Spleen (tissue), 11 donors: ENCODE results near the gene BCAR3. TPM values are rescaled to one million over a fixed set of nuclear protein-coding genes. Genes with fewer than 3 reads are reported as not detected.

Experiments used
- DNase-seq: peaks from one replicate; pipeline ENCODE4 v3.0.0-alpha.2; 2020
- H3K27ac ChIP-seq, 8 donors: fragments of 200-600 bp; sonication (generic) in 7 of 8; 1 replicate in 4 of 8; 2 replicates in 4 of 8; pipeline versions ENCODE4 v1.5.0 to v1.8.0; 2016 to 2021; ENCODE audit warnings: inconsistent platforms in 4 of 8, mild to moderate bottlenecking in 4 of 8, moderate library complexity in 1 of 8
- H3K27me3 ChIP-seq, 7 donors: fragments of 200-600 bp; sonication (generic) in 6 of 7; replicated peaks in 1 of 7; 1 replicate in 4 of 7; 2 replicates in 3 of 7; pipeline versions ENCODE4 v1.5.0 to v1.8.0; 2016 to 2021; ENCODE audit warnings: inconsistent platforms in 3 of 7, mild to moderate bottlenecking in 1 of 7
- H3K36me3 ChIP-seq, 6 donors: fragments of 200-600 bp; sonication (generic) in 5 of 6; 1 replicate in 4 of 6; 2 replicates in 2 of 6; pipeline versions ENCODE4 v1.5.0 to v1.8.0; 2016 to 2021; ENCODE audit warnings: inconsistent platforms in 2 of 6
- H3K4me1 ChIP-seq, 6 donors: fragments of 200-600 bp; sonication (generic) in 5 of 6; 1 replicate in 3 of 6; 2 replicates in 3 of 6; pipeline versions ENCODE4 v1.5.0 to v1.8.0; 2016 to 2021; ENCODE audit warnings: inconsistent platforms in 3 of 6
- H3K4me3 ChIP-seq, 8 donors: fragments of 200-600 bp; sonication (generic) in 7 of 8; 1 replicate in 4 of 8; 2 replicates in 4 of 8; pipeline versions ENCODE4 v1.5.0 to v1.8.0; 2016 to 2021; ENCODE audit warnings: inconsistent platforms in 4 of 8, mild to moderate bottlenecking in 4 of 8, moderate library complexity in 2 of 8
- H3K9me3 ChIP-seq, 8 donors: fragments of 200-600 bp; sonication (generic) in 7 of 8; 1 replicate in 4 of 8; 2 replicates in 4 of 8; pipeline versions ENCODE4 v1.5.0 to v1.8.0; 2016 to 2021; ENCODE audit warnings: inconsistent platforms in 4 of 8
- CTCF ChIP-seq, 11 experiments: fragments of 200-600 bp in 7 of 11; fragments of 450-650 bp in 4 of 11; sonication (generic) in 4 of 11; IDR thresholded peaks in 8 of 11; conservative IDR thresholded peaks in 3 of 11; 1 replicate in 7 of 11; 2 replicates in 4 of 11; pipeline versions ENCODE4 v1.4.0 to v1.8.0; 2016 to 2021; ENCODE audit warnings: antibody characterized with exemption in 11 of 11, inconsistent platforms in 4 of 11, mild to moderate bottlenecking in 1 of 11
- POLR2A ChIP-seq, 3 donors: fragments of 450-650 bp; IDR thresholded peaks; one replicate each; pipeline ENCODE4 v1.5.1; 2017; ENCODE audit warnings: antibody characterized with exemption in 3 of 3, mild to moderate bottlenecking in 1 of 3
- POLR2AphosphoS5 ChIP-seq, 3 donors: sonication (generic); formaldehyde crosslinking; IDR thresholded peaks; one replicate each; pipeline ENCODE4 v1.5.1; 2017; ENCODE audit warnings: antibody characterized with exemption in 3 of 3
- WGBS, 5 donors: extraction: QIAGEN DNeasy Blood & Tissue Kit in 3 of 5; methylation state at CpG; one replicate each; pipeline versions ENCODE4 v1.1.5 to v1.1.7; 2013 to 2018; 5-methylcytosine and 5-hydroxymethylcytosine counted together
- intact Hi-C: fragments of 100-400 bp; cut with DNase I; formaldehyde crosslinking; loops from one replicate; pipeline ENCODE4 v1.15.0; 2023; ENCODE audit warnings: low total_unique reads
- polyA plus RNA-seq, 3 donors: library from polyadenylated mRNA; stranded (reverse); fragments of 200-250 nt; gene quantifications; one replicate each; pipeline ENCODE4 v1.2.1, GENCODE V29; 2013
- total RNA-seq, 7 donors: library from RNA; depleted of rRNA in 3 of 7; stranded (reverse); fragments of >200 nt in 3 of 7; fragmentation: NEBNext Ultra II Directional in 4 of 7; extraction: Animal tissue kit (Norgen Biotek cat#: 25700) in 4 of 7; gene quantifications; one replicate each; pipeline versions ENCODE4 v1.1.0 to v1.2.1, GENCODE V29; 2016 to 2021
- donor health status: healthy with polysubstance abuse.
- donor health status: DM: no; HTN: no; CAD: no; lungs with moderate emphysema.
- donor health status: DM: no; HTN: no; CAD: no.
- donor health status: Bipolar disorder and iron deficiency.
- donor health status: healthy.
- donor health status: DM: no; HTN: no; CAD: no.
- donor health status: DM: yes; HTN: yes; CAD: no.

BCAR3 gene
- total and polyA plus RNA-seq, 10 donors = 3.5 to 18.0 (median 11.8) TPM

DNA sequence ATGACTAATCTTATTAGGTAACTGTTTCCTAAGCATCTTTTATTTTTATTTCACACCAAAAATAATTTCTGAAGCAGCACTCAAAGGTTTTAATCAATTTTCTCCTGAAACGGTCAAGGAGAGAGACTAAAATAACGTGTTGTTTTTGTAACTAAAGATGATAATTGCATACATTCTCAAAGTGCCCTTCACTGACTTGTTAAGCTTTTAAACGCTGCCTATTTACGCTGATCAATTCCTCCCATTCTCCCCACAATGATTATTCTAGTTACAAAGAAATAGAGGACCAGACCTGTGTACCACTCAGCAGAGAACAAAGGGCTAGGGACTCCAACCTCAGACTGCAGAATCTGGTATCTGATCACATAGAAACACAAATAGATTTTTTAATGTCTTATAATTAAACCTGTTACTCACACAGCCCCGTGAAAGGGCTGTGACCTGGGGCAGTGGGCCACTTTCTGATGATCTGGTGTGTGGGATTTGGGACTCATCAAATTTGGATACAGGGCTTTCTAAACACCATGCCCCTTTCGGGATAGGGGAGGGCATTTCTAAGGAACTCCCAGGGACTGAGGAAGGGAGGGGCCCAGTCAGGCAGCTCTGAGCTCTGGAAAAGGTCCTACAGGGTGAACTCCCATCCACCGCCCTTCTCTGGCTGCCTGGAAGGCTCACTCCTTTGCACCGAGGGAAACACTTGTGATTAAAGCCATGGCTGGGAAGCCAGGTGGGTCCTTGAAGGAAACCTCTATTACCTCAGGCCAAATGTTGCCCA lies 65.2 kb downstream of the BCAR3 start:
- Histone ChIP-seq H3K27ac (peak overlapping the region in 3 of 8 donors; percentile 7 to 34 (median 23)), H3K4me3 (no peak overlapping the region), H3K27me3 (no peaks in the 10 kb centered on the region), H3K4me1 (peaks cover 0 to 40% (median 24%) of the 10 kb centered on the region in 6 donors), H3K36me3 (no peaks in the 10 kb centered on the region), H3K9me3 (no peaks in the 10 kb centered on the region)
- intact Hi-C loops = no loop called here
- TF ChIP-seq CTCF (IDR thresholded peaks at IDR 0.05 in 8 of 11, conservative IDR thresholded peaks at IDR 0.05 in 3 of 11) = no peak
- TF ChIP-seq POLR2A (IDR thresholded peaks at IDR 0.05) = no peak
- TF ChIP-seq POLR2AphosphoS5 (IDR thresholded peaks at IDR 0.05) = no peak
- 62 to 82% (median 73%) methylated on average over 8 of the region's 8 CpGs for WGBS, 5 donors
- no peak for DNase-seq

DNA sequence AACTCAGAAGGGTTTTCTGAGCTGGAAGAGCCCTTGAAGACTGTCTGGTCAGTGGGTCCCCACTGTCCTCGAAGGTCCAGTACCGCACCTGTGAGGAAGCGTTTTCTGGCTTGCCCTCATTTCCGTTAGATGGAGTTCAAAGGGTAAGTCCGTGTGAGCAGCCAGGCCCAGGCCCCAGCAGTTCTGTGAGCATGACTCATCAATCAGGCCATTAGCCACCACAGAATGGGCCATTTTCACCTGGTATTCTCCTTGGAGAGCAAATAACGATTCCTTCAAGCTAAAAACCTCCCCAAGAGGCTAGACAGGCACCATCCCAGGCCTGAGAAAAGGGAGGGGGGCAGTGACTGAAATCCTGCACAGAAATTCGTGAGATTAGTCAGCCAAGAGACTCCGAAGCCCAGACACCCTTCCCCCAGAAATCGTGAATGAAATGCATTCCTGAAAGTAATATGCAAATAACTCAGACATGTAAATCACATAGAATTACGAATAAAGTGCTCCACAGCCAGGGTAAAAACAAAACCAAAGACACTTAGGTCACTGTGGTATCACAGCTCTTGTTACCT lies 66.0 kb downstream of the BCAR3 start:
- Histone ChIP-seq H3K36me3 (no peaks in the 10 kb centered on the region), H3K27ac (peak overlapping the region in 2 of 8 donors; percentile 35 to 53), H3K4me1 (peaks cover 0 to 40% (median 24%) of the 10 kb centered on the region in 6 donors), H3K4me3 (no peak overlapping the region), H3K27me3 (no peaks in the 10 kb centered on the region), H3K9me3 (no peaks in the 10 kb centered on the region)
- intact Hi-C loops = no loop called here
- TF ChIP-seq POLR2AphosphoS5 (IDR thresholded peaks at IDR 0.05) (no peak), CTCF (IDR thresholded peaks at IDR 0.05 in 8 of 11, conservative IDR thresholded peaks at IDR 0.05 in 3 of 11) (no peak), POLR2A (IDR thresholded peaks at IDR 0.05) (no peak)
- WGBS, 5 donors = 62 to 75% (median 68%) methylated on average over 7 to 10 of the region's 10 CpGs
- DNase-seq = no peak

- no peaks in the 10 kb centered on the region for H3K27me3 ChIP-seq
- no peaks in the 10 kb centered on the region for H3K9me3 ChIP-seq
- H3K4me1 ChIP-seq = peaks cover 0 to 40% (median 24%) of the 10 kb centered on the region in 6 donors
- intact Hi-C loops = no loop called here
- no peaks in the 10 kb centered on the region for H3K36me3 ChIP-seq
- TF ChIP-seq CTCF (IDR thresholded peaks at IDR 0.05 in 8 of 11, conservative IDR thresholded peaks at IDR 0.05 in 3 of 11) (no peak), POLR2AphosphoS5 (IDR thresholded peaks at IDR 0.05) (no peak), POLR2A (IDR thresholded peaks at IDR 0.05) (no peak)
- DNase-seq = no peak
- 77 to 84% (median 79%) methylated on average over 14 of the region's 14 CpGs for WGBS, 5 donors
- peak overlapping the region in 2 of 8 donors; percentile 35 to 53 for H3K27ac ChIP-seq
- H3K4me3 ChIP-seq = no peak overlapping the region
Measured at GRCh38 chr1:93614986-93615581, 66.6 kb downstream of the BCAR3 start.

DNA sequence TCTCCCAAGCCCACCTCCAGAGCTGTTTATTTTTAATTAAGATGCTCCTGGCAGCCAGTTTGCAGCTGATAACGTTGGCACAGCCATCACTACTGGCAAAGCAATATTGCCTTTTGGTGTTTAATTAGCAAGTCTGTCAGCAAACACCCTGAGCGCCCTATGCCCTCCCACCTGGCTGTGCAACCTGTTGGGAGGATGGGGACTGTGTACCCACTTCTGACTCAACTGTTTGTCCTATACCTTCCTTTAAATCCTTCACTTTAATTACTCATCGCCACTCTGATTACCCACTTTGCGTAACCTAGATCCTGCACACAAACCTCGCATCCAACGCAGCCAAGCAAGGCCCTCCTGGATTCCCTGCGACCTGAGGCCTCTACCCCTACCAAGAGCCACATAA lies 67.1 kb downstream of the BCAR3 start:
- Histone ChIP-seq H3K9me3 (no peaks in the 10 kb centered on the region), H3K4me3 (no peak overlapping the region), H3K27me3 (no peaks in the 10 kb centered on the region), H3K27ac (peak overlapping the region in 1 of 8 donors; percentile 19), H3K36me3 (no peaks in the 10 kb centered on the region), H3K4me1 (peaks cover 0 to 40% (median 24%) of the 10 kb centered on the region in 6 donors)
- TF ChIP-seq POLR2A (IDR thresholded peaks at IDR 0.05) = no peak
- TF ChIP-seq CTCF (IDR thresholded peaks at IDR 0.05 in 8 of 11, conservative IDR thresholded peaks at IDR 0.05 in 3 of 11) = no peak
- no peak for TF ChIP-seq POLR2AphosphoS5 (IDR thresholded peaks at IDR 0.05)
- 90 to 96% (median 93%) methylated on average over 7 of the region's 7 CpGs for WGBS, 5 donors
- intact Hi-C loops = no loop called here
- no peak for DNase-seq
